ENCODE measurements around the gene FZD10. TPM values are rescaled to one million over a fixed set of nuclear protein-coding genes. Genes with fewer than 3 reads are reported as not detected.

Gene FZD10
- total RNA-seq, 1 experiment from 2014 or later, result not detected

GRCh38 chr12:130202201-130202600, 39.9 kb downstream of the FZD10 start:
- CTCF ChIA-PET, result no interaction called here
- POLR2A ChIA-PET, result no interaction called here
- H3K27me3 ChIP-seq (ENCODE audit: control insufficient read depth, insufficient read depth, low read length), result no peaks in the 10 kb centered on the region
- DNase-seq (ENCODE audit: low read depth, low spot score), result no peak
- H3K36me3 ChIP-seq (ENCODE audit: control insufficient read depth, insufficient read depth, low read length), result no peaks in the 10 kb centered on the region
- in situ Hi-C loops (cut with HindIII; ENCODE audit: low pct_unique_long_range_greater_than_20kb, low sequenced_read_pairs), result no loop called here
- H3K27ac ChIP-seq (ENCODE audit: low read length), result no peak overlapping the region
- no peak for ATAC-seq
- H3K9me3 ChIP-seq (ENCODE audit: control insufficient read depth, insufficient read depth, low read depth, low read length), result no peaks in the 10 kb centered on the region
- no peak overlapping the region for H3K4me3 ChIP-seq (ENCODE audit: low read depth in 2 of 2, low read length in 2 of 2)
- H3K4me1 ChIP-seq (ENCODE audit: control insufficient read depth, insufficient read depth, low read length), result no peaks in the 10 kb centered on the region
- no TSS peak for BruUV-seq (replicated peaks)
- intact Hi-C loops (cut with micrococcal nuclease; ENCODE audit: unreplicated experiment), result no loop called here
- TF ChIP-seq TCF7L2 (IDR thresholded peaks at IDR 0.05; ENCODE audit: low read depth, low read length) (no peak), SIN3A (IDR thresholded peaks at IDR 0.05; ENCODE audit: borderline replicate concordance, insufficient read depth, low read depth, low read length) (no peak), REST (IDR thresholded peaks at IDR 0.05; ENCODE audit: insufficient read depth in 1 of 2, low read depth in 2 of 2, low read length in 1 of 2) (no peak), CTCF (IDR thresholded peaks at IDR 0.05) (no peak), POLR2AphosphoS5 (IDR thresholded peaks at IDR 0.05; ENCODE audit: low read depth, low read length) (no peak)

- TF ChIP-seq SIN3A (IDR thresholded peaks at IDR 0.05; ENCODE audit: borderline replicate concordance, insufficient read depth, low read depth, low read length), result no peak
- ATAC-seq, result no peak
- Histone ChIP-seq H3K36me3 (ENCODE audit: control insufficient read depth, insufficient read depth, low read length) (no peaks in the 10 kb centered on the region), H3K4me1 (ENCODE audit: control insufficient read depth, insufficient read depth, low read length) (no peaks in the 10 kb centered on the region), H3K4me3 (ENCODE audit: low read depth in 2 of 2, low read length in 2 of 2) (no peak overlapping the region), H3K27me3 (ENCODE audit: control insufficient read depth, insufficient read depth, low read length) (no peaks in the 10 kb centered on the region), H3K27ac (ENCODE audit: low read length) (no peak overlapping the region), H3K9me3 (ENCODE audit: control insufficient read depth, insufficient read depth, low read depth, low read length) (no peaks in the 10 kb centered on the region)
- ChIA-PET CTCF (no interaction called here), POLR2A (no interaction called here)
- DNase-seq (ENCODE audit: low read depth, low spot score), result no peak
- in situ Hi-C loops (cut with HindIII; ENCODE audit: low pct_unique_long_range_greater_than_20kb, low sequenced_read_pairs), result no loop called here
- intact Hi-C loops (cut with micrococcal nuclease; ENCODE audit: unreplicated experiment), result no loop called here
- no TSS peak for BruUV-seq (replicated peaks)
Observed at GRCh38 chr12:130203151-130203550, 40.9 kb downstream of the FZD10 start.

- H3K4me1 ChIP-seq (ENCODE audit: control insufficient read depth, insufficient read depth, low read length), result no peaks in the 10 kb centered on the region
- DNase-seq (ENCODE audit: low read depth, low spot score) (no peak), ATAC-seq (no peak)
- H3K9me3 ChIP-seq (ENCODE audit: control insufficient read depth, insufficient read depth, low read depth, low read length), result no peaks in the 10 kb centered on the region
- TF ChIP-seq REST (IDR thresholded peaks at IDR 0.05; ENCODE audit: insufficient read depth in 1 of 2, low read depth in 2 of 2, low read length in 1 of 2), result no peak
- TF ChIP-seq CTCF (IDR thresholded peaks at IDR 0.05), result no peak
- no peak for TF ChIP-seq SIN3A (IDR thresholded peaks at IDR 0.05; ENCODE audit: borderline replicate concordance, insufficient read depth, low read depth, low read length)
- no peak for TF ChIP-seq POLR2AphosphoS5 (IDR thresholded peaks at IDR 0.05; ENCODE audit: low read depth, low read length)
- no peak for TF ChIP-seq TCF7L2 (IDR thresholded peaks at IDR 0.05; ENCODE audit: low read depth, low read length)
- intact Hi-C loops (cut with micrococcal nuclease; ENCODE audit: unreplicated experiment), result no loop called here
- POLR2A ChIA-PET, result no interaction called here
- no TSS peak for BruUV-seq (replicated peaks)
- no peak overlapping the region for H3K27ac ChIP-seq (ENCODE audit: low read length)
- H3K27me3 ChIP-seq (ENCODE audit: control insufficient read depth, insufficient read depth, low read length), result no peaks in the 10 kb centered on the region
- H3K4me3 ChIP-seq (ENCODE audit: low read depth in 2 of 2, low read length in 2 of 2), result no peak overlapping the region
- CTCF ChIA-PET, result no interaction called here
- H3K36me3 ChIP-seq (ENCODE audit: control insufficient read depth, insufficient read depth, low read length), result no peaks in the 10 kb centered on the region
- in situ Hi-C loops (cut with HindIII; ENCODE audit: low pct_unique_long_range_greater_than_20kb, low sequenced_read_pairs), result no loop called here
Observed at GRCh38 chr12:130204541-130204953, 42.3 kb downstream of the FZD10 start.
